Neural progenitor cell (in vitro differentiated cells): ENCODE measurements around the gene ZNF414.

Experiments
- CTCF ChIP-seq: fragments of 200-600 bp; sonication (generic); IDR thresholded peaks from 2 replicates; pipeline ENCODE4 v1.5.1; 2017; ENCODE audit warnings: antibody characterized with exemption, mild to moderate bottlenecking
- EZH2 ChIP-seq: fragments of 200-600 bp; sonication (generic); IDR thresholded peaks from 2 replicates; pipeline ENCODE4 v1.6.1; 2017; ENCODE audit warnings: antibody characterized with exemption, mild to moderate bottlenecking, moderate library complexity
- EZH2phosphoT487 ChIP-seq: fragments of 200-600 bp; sonication (generic); IDR thresholded peaks from 2 replicates; pipeline ENCODE4 v1.6.1; 2017; ENCODE audit warnings: antibody characterized with exemption

GRCh38 chr19:8519388-8519787, 5.4 kb upstream of the ZNF414 start:
- TF ChIP-seq CTCF (no peak), EZH2phosphoT487 (no peak), EZH2 (no peak)
